ENCODE results near the gene LRMDA.

LRMDA gene

DNA sequence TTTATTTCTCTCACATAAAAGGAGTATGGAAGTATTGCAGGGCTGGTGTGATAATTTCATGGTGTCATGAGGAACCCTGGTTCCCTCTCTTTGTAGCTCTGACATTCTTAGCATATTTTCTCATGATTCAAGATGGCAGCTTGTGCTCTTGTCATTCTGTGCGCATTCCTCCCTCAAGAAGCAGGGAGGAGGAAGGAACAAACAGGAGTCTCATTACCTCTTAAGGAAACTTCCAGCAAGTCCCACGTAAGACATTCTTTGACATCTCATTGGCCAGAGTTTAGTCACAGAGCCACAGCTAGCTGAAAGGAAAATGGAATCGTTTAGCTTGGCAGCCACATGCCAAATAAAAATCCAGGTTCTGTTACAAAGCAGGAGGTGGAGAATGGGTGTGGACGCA, 546.8 kb downstream of the LRMDA start:
- no peak for DNase-seq

DNA sequence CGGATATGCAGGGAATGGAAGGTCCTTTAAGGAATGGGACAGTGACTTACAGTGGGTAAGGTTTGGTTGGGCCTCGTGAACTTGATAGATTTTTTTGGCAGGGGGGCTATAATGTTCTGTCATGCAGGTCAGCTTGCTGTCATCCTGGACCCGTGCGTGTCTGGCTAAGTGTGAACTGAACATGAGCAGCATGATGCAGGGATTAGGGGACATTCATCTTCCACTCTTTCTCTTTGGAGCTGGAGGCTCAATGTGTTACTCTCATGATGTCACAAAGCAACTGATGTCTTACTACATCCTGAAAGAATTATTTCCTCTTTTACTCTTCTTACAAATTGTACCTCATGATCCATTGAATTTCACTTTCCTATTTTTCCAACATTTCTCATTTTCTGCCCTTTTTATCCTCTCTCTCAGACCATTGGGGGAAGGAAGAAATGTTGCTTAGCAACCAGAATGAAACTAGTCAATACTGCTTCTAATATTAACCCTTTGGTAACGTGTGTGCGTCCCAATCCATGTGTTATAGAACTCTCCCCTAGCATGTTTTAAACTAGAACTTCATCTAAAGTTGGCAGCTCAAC, 549.1 kb downstream of the LRMDA start:
- no peak for DNase-seq

DNA sequence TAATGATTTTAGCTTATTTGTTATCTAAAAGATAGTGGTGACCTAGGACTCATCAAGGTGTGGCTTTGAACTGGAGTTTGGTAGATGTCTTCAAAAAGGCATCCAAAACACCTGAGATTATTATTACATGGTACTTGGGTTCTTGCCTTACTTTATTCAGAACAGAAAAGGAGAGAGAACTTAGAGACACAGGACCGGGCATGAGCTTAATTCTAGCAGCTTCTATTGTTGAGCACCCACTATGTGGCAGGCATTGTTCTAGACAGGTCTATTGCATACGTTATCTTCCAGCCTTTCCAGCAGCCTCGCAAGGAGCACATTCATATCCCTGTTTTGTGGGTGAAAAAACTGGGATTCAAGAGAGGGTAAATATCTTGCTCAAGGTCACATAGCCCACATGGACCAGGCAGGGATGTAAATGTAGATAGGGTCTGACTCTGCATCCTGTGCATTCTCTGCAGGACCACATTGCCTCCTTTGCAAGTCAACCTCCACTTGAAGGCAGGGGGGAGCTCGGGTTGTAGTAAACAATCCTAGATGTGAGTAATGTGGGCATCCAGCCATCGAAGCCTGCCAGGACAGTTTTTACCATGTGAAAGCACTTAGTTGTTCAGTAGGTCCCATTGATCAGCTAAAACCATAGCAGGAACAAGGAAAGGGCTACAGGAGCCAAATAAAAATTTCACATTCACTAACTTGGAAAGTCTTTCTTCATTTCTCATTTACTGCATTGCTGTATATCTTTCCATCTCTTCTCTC, 551.4 kb downstream of the LRMDA start:
- DNase-seq = no peak

DNA sequence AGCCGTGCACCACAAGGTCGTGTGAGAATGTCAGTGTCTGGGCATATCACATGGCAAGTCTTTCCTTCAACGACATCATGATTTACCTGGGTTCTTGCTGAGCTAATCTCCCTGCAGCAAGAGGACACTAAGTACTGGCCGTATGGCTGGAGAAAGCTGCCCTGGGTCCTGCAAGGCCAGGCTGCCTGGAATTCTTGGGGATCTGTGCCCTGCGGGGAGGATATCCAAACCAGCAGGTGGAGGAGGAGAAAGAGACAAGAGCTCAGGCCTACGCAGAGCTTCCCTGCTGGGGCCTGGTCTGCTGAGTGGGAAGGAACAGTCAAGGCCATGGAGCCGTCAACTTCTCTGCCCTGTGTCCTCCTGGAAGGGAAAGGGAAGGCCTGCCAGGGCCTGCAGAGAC, 552.6 kb downstream of the LRMDA start:
- DNase-seq = no peak

DNA sequence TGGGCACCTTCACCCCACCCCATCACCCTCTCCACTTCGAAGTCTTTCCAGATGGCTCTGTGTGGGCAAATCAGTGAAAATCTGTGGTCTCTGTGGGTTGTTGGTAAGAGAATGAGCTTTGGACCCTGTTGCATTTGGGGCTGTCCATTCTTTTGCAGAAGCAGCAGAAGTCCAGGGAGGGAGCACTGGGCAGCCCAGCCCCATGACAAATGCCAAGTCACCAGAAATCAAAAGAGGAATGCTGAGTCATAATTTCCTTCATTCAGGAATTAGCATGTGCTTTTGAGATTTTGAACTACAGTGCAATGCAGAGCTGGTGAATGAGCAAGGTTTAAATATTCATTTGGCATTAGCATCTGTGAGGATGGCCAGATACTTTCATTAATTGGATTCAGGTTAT, 556.2 kb downstream of the LRMDA start:
- DNase-seq = no peak

DNA sequence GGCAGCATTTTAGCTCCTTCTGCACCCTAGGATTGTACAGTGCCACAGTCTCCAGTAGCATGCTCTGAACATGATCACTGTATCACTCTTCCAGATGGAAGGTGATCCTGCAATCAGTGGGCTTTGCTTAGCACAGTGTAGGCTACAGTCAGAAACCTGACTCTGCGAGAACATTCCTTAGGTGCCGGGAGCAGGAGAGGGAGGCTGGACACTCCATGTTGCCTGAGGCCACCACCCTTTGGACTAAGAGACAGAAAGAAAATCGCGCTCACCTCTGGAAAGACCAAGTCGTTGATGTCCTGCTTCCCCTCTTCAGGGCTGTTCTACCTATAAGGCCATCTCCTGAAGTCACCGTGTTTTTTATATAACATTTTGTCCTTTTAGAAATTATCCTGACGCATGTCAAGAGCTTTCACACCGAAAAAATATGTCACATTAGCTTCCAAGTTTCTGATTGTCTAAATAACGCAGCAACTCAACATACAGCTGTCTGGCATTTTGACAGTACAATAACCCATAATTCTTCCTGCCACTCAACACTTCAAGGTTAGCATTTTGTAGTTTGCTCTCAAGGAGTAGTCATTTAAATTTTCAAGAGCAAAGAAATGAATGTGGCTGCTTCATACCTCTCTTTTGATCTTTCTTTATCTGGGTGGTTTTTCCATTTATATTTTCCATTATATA, 563.1 kb downstream of the LRMDA start:
- DNase-seq = no peak

DNA sequence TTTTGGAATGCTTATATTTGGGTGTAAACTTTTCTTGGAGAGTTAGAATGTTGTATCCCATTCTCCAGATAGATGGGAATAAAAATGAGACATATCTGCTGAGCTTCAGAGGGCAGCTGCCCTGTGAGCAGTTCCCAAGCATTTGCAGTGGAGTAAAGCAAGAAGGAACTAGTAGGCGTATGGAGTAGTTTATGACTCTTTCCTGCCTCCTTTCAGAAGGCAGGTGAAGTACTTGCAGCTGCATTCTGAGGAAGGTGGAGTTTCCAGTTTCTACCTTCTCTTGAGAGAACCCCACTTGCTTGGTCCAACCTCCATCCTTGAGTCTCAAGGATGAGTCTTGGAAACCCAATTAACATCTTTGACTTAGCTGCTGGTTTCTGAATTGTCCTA, 563.6 kb downstream of the LRMDA start:
- no peak for DNase-seq

DNA sequence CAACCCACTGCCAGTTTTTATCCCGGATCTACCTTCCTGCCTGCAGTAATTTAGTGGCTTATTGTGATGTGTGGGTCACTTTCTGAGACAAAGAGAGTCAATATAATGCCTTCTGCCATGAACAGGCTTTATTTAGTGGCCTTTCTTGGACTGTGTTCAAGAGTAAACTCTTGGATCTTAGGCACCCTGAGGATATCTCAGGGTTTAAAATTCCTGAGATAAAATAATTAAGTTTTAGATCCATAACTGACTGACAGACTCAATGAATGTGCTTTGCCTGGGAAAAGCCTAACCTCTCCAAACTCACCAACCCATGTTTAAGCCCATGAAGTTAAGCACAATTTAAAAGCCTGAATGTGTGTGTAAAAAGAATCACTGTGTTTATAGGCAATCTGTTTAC, 564.3 kb downstream of the LRMDA start:
- no peak for DNase-seq

DNA sequence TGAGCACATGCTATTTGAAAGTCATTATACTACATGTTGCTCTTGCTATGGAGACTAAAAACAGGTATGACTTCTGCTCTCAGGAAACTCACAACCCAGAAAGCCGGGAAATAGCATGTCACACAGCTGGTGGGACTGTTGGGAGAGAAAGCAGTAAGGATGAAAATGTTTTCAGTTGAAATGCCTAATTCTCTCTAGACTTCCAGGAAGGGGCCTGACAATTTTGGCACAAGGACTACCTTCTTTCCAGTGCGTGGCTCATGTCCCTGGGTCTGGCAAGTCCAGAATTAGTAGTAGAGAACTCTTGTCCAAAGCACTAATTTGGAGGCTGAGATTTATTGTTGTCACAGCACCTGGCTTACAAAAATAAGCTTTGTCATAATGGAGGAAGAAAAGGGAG, 567.6 kb downstream of the LRMDA start:
- DNase-seq = no peak

DNA sequence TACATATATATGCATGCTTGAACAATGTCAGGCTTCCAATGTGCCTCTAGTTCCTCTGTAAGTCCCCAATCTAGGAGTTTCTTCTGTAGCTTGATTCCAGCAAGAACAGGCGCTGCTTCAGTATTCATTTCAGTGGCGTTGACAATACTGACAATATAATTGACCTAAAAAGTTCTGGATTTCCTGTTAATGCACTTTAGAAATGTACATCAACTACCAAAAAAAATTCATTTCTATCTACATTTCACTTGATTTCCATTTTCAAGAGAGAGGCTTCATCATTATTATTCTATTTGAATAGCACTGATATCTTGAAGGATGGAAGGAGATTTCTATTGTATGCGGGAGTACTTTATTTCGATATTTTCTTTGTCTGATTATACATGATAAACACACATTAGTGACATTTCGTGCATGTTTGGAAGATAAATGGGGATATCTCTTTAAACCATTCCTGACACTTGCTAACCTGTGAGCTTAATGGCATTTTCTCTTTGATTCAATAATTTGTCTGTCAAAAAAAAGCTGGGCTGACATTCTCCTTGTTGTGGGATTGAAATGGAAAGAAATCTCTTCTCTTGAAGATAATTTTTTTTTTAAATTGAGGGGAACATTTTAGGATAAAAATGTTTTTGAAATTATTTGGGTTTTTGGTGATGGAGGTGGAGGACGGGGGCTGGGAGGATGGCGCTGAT, 568.2 kb downstream of the LRMDA start:
- DNase-seq = no peak

DNA sequence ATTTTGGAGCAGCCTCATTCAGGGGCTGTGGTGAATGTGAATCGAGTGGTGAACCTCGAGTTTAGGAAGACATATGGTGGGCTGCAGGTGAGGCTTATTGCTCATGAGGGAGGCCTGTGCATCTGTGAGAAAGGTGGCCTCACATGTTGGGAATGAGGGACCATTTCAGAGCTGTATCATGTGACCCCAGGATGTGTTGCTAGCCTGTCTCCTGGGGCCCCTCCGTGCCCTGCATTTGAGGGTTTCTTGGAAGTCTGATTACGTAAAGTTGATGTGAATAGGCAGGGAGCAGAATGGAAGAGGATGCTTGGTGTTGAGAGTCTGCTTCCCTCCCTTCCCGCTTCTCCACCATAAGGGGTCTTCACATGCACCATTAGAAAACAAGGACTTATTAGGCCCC, 569.1 kb downstream of the LRMDA start:
- DNase-seq = no peak

DNA sequence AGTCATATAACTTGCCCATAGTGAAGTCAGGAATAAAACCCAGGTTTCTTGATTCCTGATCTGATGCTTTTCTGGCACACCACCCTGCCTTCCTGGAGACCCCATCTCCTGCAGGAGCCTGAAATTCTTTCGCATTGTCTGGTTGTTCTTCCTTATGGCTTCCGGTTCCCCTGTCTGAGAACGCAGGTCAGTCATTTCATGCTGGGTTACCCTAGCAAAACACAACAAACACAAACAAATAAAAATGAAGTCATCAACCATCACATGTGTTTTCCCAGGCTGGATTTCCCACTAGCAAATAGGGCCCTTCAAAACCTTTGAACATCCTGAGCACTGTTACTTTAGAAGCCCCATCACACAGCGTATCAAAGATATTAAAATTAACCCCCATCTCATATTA, 569.6 kb downstream of the LRMDA start:
- DNase-seq = no peak

DNA sequence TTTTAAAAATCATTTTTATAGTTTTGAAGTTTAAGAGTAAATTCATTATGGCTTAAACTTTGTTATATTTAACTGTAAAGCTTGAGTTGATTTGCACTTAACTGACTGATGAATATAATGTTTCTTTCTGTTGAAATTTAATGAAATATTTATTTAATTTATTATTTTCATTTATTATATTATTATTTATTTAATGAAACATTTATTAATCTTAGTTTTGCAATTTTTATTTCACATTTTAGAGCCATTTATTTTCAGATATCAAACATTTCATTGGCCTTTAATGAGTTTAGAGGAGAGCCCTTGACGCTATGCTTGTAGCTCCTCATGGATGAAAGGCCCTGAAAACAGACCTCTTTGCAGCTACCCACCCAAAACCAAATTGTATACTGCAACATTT, 570.0 kb downstream of the LRMDA start:
- no peak for DNase-seq

DNA sequence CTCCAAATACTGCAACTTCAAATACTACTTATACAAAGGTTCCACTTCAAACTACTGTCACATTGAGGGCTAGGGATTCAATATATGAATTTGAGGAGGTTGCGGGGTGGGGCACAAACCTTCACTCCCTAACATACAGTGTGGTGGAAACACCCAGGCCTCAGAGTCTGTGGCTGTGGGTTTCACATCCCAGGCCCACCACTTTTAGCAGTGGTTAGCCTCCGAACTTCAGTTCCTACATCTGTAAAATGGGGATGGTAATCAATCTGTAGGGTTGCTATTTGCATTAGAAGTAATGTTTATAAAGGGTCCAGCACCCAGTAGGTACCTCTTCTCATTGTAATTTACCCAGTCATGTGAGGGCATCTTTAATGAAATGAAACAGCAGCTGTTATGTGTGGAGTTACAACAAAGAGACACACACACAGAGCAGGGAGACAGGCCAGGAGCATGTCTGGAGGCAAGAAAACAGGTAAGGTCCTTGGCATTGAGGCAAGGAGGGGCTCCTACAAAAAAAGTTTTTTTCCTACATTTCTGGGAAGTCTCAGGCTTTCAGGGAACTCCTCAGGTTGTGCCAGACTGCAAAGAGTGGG, 570.9 kb downstream of the LRMDA start:
- no peak for DNase-seq

DNA sequence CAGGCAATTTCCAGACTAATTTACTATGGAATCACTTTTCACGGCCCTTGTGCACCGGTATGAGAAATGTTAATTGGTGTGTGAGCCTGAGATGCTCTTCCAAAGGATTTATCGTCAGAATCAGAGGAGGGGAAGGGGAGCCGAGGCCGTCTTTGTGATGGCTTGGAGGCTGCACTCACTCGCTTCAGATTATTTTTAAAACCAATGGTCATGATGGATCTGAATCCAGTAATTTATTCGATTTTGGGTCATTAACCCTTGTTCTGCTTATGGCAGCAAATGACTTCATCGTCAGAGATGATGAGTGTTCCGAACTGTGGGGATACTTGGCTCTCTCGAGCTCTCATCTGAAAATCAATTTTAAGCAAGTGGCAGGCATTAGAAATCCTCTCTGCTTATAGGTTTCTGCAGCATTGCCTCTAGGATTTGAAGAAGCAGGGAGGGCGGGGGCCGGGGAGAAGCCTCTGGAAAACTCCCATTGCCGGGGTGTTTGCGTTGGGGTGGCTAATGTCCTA, 576.3 kb downstream of the LRMDA start:
- DNase-seq = no peak

DNA sequence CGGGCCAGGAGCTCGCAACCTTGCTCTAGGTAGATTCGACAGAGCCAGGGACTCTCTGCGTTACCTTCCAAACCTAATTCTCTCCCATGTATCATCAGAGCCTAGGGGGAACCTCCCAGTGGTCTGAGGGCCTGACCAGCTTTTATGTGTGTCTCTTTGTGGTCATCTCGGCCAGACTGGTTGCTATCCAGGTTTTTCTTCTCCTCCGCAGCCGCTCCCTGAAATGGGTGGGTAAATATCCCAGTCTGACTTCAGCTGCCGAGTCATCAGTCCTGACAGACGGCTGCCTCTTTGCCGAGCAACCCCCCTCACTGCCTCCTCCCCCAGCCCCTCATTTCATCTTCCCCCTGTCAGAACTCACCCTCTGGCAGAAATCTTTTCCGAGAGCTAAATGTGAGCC, 578.1 kb downstream of the LRMDA start:
- DNase-seq = no peak

DNA sequence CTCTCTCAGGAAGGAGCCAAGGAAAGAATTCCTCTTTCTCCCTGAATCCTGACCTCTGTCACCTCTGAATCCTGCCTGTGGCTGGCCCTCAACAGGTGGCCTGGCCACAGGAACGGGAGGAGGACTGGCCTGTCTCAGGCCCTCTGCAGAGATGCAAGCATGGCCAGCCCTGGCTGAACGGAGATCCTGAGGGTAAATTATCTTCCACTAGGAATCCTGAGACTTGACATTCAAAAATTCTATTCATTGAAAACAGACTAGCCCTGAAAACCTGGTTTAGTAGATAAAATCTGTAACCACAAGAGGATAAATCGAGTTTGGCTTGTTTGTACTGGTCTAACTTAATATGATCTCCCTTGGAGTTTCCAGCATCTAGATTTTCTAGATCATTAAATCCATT, 579.3 kb downstream of the LRMDA start:
- DNase-seq = no peak

DNA sequence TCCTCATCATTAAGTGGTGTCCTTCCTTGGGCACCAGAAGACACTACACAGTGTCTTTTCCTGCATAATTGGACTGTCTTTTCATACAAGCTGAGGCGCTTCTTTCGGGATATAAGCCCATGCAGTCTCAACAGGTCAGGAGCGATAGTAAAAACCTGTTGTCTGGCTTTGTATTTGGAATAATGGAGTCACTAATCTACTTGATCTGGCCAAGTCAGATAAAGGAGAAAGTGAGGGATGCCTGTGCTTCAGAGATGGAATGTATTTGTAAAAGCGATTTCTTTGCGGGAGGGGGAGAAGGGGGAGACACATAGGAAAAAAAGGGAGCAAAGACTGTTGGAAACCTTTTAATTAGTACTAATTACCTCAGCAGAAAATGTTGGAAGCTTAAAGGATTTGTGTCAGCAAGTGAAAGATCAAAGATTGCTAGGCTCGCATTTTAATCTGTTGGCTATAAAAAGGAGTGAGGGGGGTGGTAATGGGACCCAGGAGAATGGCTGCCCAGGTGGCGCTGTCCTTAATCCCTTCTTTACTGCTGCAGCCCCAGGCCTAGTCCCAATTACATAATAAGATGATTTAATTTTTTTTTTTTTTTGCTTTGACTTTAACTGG, 581.4 kb downstream of the LRMDA start:
- DNase-seq = no peak

DNA sequence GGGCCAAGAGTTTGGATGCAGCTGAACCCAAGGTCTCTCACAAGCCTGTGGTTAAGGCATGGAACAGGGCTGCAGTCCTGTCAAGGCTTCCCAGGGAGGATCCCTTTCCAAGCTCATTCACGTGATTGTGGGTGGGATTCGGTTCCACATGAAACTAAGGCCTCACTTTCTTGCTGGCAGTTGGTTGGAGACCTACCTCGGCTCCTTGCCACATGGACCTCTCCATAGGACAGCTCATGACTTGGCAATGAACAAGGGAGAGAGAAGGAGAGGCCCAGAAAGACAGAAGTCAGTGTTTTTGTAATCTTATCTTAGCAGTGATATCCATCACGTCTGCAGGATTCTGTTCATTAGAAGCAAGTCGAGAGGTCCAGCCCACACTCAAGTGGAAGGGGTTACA, 583.8 kb downstream of the LRMDA start:
- no peak for DNase-seq

DNA sequence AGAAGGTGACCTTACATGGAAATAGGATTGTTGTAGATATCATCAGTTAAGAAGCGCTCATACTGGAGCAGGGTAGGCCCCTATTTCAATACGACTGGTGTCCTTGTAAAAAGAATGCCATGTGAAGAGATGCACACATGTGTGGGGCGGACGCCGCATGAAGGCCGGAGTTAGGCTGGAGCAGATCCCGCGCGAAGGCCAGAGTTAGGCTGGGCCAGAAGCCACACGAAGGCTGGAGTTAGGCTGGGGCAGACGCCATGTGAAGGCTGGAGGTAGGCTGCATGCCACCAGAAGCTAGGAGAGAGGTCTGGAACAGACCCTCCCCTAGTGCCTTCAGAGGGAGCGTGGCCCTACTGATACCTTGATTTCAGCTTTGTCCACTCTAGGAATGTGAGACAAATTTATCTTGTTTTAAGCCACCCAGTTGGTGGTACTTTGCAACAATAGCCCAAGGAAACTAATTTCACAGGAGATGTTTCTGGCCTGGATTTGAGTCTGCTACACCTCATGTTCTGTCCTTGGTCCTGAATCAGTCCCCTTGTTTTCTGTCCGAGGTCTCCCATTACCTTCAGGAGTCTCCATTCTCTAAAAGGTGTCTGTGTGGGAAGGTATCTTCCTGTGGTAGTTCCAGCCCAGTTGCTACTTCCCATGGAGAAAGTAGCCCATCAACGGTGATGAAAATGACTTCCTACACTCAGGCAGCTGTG, 585.8 kb downstream of the LRMDA start:
- no peak for DNase-seq

DNA sequence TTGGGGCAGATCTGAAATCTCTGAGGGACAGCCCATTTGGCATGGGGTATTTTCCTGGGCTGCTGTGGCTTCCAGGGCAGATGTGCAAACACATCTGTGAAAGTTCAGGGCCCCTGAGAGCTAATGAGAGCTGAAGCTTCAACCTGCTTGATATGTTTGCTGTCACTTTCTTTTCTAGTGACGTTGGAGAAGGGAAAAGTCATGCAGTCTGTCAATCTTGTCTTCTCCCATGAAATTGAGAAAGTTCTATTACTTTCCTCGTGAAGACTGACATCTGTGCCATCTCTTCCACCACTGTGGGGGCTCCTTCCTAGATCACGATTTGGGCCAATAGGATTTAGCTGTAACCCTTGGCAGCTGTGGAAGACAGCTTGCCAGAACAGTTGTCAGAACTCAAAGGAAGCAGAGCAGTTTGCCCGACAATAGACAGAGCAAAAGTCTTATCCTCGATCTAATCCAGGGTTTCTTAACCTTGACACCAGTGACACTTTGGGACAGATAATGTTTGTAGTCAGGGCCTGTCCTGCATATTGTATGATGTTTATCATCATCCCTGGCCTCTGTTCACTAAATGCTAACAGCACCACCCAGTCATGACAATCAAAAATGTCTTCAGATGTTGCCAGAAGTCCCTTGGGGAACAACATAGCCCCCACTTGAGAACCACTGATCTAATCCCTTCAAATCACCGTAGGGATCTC, 586.5 kb downstream of the LRMDA start:
- DNase-seq = no peak

DNA sequence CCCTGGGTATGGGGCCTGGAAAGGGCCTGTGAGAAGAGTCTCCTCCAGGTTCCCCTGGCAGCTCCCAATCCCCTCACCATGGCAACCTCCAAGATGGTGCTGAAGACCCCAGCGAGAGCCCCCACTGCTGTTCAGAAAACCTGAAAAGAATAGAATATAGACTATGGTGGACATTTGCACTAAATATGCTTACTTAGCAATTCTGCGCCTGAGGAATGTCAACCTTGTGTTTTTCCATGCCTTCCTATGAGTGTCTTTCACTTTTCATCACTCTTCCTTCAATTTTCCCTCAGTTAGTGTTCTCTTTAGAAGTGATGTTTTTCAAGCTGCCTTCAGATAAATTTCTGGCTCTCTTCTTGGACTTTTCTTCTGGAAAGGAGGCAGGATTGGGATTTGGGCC, 589.2 kb downstream of the LRMDA start:
- no peak for DNase-seq

Data from KG1 (cell line).